ENCODE data around the gene LMF1. TPM values are rescaled to one million over a fixed set of nuclear protein-coding genes. Genes with fewer than 3 reads are reported as not detected.

The LMF1 gene
- total and polyA plus RNA-seq, 2 of the 4 experiments (the other 2 are of a cell fraction), result 7.7 to 13.1 TPM

- Histone ChIP-seq H3K27me3 (ENCODE audit: control insufficient read depth, insufficient read depth, low read length) (no peaks in the 10 kb centered on the region), H3K18ac (ENCODE audit: low read depth, low read length) (no peak overlapping the region), H4K20me1 (ENCODE audit: insufficient read depth, low read length) (no peaks in the 10 kb centered on the region), H3K56ac (ENCODE audit: extremely low read depth, insufficient read depth, low read length) (no peak overlapping the region), H3K9ac (ENCODE audit: low read depth, low read length) (no peak overlapping the region), H4K91ac (ENCODE audit: insufficient read depth, low read depth, low read length) (no peak overlapping the region), H3K9me3 (ENCODE audit: control insufficient read depth, insufficient read depth, low read length) (no peaks in the 10 kb centered on the region), H3K14ac (replicated peaks; ENCODE audit: low read depth, low read length) (no peak overlapping the region), H3K4me3 (ENCODE audit: insufficient read depth, low read depth, low read length) (no peak overlapping the region), H3K27ac (ENCODE audit: insufficient read depth, low read length) (no peak overlapping the region), H3K4me2 (ENCODE audit: low read depth, low read length) (no peak overlapping the region), H2BK20ac (ENCODE audit: low read depth, low read length) (no peak overlapping the region), H3K9me1 (ENCODE audit: insufficient read depth, low read length) (no peaks in the 10 kb centered on the region), H4K8ac (ENCODE audit: low read depth in 2 of 2, low read length in 2 of 2) (no peak overlapping the region), H3K4me1 (ENCODE audit: control insufficient read depth, insufficient read depth, low read length) (no peaks in the 10 kb centered on the region), H3K79me1 (ENCODE audit: low read depth in 1 of 2, low read length in 2 of 2) (no peaks in the 10 kb centered on the region), H4K5ac (ENCODE audit: low read depth, low read length) (no peak overlapping the region), H2AFZ (replicated peaks; ENCODE audit: low read length, poor library complexity) (no peak overlapping the region), H2BK5ac (ENCODE audit: low read depth, low read length, poor library complexity, severe bottlenecking) (no peak overlapping the region), H2BK120ac (ENCODE audit: low read depth, low read length) (no peak overlapping the region), H3K36me3 (ENCODE audit: control insufficient read depth, insufficient read depth, low read length) (no peaks in the 10 kb centered on the region), H2AK5ac (ENCODE audit: low read depth, low read length) (no peak overlapping the region), H3K23ac (ENCODE audit: low read depth, low read length) (no peak overlapping the region), H2BK15ac (ENCODE audit: low read depth, low read length) (no peak overlapping the region), H2AK9ac (replicated peaks; ENCODE audit: low read depth, low read length, poor library complexity) (no peak overlapping the region), H3K4ac (ENCODE audit: low read depth, low read length) (no peak overlapping the region)
- POLR2A ChIA-PET (ENCODE audit: unreplicated experiment), result no interaction called here
- in situ Hi-C loops (cut with MboI; ENCODE audit: low sequenced_read_pairs) (no loop called here), dilution Hi-C loops (cut with HindIII; ENCODE audit: low sequenced_read_pairs, unreplicated experiment) (no loop called here), intact Hi-C loops (cut with micrococcal nuclease) (no loop called here)
- CTCF ChIA-PET, result no interaction called here
- TF ChIP-seq MAFK (IDR thresholded peaks at IDR 0.05; ENCODE audit: low read depth, low read length), result no peak
- no peak for TF ChIP-seq RFX5 (IDR thresholded peaks at IDR 0.05; ENCODE audit: low read depth, low read length)
- no peak for ATAC-seq (ENCODE audit: low read depth)
- 93% methylated on average over 11 of the region's 24 CpGs; no CpG with 5 or more reads in 1 of the 2 experiments for WGBS, 2 experiments (ENCODE audit: extremely low coverage in 2 of 2, insufficient read length in 1 of 2)
- no TSS peak for BruUV-seq (replicated peaks)
- DNase-seq, result no peak
Observed at GRCh38 chr16:899683-900060, 71.1 kb downstream of the LMF1 start.
